GM18505 (cell line): ENCODE data around the gene CLEC10A.
A peak's percentile ranks its signal among the peaks of the same experiment; 100 is the strongest.

Experiments
- ATAC-seq: cut with Tn5 transposase; IDR thresholded peaks from one replicate; pipeline ENCODE4 v1.9.1; 2021; ENCODE audit not compliant: unreplicated experiment
- POLR2A ChIP-seq: IDR thresholded peaks from 4 replicates; pipeline ENCODE4 v1.6.1; 2011; ENCODE audit warnings: borderline replicate concordance; ENCODE audit not compliant: insufficient read depth, insufficient read length; ENCODE audit errors: extremely low read depth

Gene CLEC10A

DNA sequence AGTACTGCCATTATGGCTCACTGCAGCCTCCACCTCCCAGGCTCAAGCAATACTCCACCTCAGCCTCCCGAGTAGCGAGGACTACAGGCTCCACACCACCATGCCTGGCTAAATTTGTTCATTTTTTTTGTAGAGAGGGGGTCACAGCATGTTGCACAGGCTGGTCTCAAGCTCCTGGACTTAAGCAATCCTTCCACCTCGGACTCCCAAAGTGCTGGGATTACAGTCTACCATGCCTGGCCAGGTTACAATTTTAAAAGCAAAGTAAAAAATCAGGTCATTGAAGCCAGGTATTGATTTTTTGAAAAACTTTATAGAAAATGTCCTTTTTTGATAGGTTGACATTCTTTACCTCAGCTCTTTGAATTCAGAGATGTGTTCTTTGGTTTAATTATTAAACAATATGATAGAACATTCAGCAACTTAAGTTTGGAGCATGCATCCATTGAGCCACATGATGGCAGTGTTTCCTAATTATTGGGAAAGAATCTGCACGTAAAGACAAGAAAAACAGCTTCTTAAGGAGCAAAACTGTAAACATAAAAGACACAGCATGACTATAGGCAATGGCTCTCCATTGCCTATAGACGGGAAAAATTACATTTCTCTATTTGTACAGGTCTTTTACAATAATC is 34.4 kb downstream of the CLEC10A start:
- no peak for TF ChIP-seq POLR2A

DNA sequence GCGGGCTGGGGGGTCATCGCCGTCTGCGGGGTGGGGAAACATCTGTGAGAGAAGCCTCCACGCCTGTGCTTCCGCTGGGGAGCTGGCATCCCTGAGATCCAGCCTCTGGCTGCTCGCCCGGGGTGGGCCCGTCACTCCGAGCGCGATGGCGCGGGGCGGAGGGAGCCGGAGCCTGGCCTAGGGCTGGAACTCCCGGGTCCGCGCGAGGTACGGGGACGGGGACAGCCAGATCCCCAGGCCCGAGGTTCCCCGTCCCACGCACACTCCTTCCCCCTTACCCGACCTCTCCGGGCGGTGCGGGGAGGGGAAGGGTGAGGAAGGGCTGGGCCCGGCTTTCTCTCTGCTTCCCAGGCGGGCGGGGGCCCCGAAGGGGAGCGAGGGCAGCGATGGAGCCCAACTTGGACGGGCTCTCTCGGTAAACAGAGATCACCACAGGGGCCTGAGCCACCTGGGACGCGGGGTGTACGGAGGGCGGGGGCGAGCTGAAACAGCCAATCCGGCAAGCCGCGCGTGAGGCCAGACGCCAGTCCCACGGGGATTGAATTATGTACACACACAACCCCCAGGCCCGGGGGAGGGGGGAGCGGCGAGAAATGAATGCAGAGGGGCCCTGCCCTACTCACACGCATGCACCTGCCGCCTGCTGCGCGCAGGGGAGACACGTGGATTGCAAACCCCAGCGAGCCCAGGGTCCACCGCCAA is 36.4 kb downstream of the CLEC10A start, which contains the start of gene SLC16A11:
Gene SLC16A11 (minus strand): TSS at position 596 of the 702 bp plus-strand sequence. CDS start 579 bp downstream, at position 17.
- TF ChIP-seq POLR2A, result no peak
- no peak for ATAC-seq

More for the DNA sequence above, 34.4 kb downstream of the CLEC10A start:
- no peak for ATAC-seq

DNA sequence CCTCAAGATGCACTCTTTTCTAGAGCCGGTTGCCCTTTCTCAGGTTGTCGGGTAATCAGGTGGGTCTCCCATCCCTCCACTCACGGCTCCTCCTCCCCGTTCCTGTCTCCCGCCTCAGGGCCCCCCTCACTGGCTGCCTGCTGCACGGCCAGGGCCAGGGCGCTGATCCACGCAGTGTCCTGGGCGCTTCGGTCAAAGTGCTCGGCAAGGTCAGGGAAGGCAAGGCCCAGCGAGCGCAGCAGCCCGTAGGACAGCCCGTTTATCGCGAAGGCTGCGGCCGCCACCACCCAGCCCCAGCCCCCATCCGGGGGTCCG is 36.9 kb downstream of the CLEC10A start:
- no peak for TF ChIP-seq POLR2A
- no peak for ATAC-seq

DNA sequence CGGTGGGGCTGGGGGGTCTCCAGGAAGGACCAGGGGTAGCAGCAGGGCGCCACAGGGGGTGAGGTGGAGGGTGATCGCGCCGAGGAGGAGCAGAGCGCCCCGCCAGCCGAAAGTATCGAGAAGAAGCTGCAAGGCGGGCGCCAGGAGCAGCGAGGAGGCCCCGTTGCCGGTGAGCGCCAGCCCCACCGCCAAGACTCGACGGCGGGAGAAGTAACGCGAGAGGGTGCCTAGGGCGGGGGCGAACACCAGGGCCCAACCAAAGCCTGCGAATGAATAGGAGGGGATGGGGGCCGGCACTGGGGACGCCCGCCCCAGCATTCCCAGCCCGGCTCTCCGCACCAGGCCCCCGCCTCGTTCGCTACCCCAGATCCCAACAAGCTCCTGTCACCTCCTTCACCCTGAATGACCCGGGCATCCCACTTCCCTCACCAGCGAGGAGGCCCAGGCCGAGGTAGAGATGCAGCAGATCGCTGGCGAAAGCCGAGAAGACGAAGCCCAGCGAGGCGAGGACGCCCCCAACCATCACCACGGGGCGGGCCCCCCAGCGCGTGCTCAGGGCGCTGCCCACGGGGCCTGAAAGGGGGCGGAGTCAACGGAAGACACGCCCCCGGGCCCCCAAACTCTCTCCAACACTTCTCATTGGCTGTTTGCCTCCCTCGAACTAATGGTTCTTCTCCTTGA is 37.4 kb downstream of the CLEC10A start:
- no peak for TF ChIP-seq POLR2A
- no peak for ATAC-seq

DNA sequence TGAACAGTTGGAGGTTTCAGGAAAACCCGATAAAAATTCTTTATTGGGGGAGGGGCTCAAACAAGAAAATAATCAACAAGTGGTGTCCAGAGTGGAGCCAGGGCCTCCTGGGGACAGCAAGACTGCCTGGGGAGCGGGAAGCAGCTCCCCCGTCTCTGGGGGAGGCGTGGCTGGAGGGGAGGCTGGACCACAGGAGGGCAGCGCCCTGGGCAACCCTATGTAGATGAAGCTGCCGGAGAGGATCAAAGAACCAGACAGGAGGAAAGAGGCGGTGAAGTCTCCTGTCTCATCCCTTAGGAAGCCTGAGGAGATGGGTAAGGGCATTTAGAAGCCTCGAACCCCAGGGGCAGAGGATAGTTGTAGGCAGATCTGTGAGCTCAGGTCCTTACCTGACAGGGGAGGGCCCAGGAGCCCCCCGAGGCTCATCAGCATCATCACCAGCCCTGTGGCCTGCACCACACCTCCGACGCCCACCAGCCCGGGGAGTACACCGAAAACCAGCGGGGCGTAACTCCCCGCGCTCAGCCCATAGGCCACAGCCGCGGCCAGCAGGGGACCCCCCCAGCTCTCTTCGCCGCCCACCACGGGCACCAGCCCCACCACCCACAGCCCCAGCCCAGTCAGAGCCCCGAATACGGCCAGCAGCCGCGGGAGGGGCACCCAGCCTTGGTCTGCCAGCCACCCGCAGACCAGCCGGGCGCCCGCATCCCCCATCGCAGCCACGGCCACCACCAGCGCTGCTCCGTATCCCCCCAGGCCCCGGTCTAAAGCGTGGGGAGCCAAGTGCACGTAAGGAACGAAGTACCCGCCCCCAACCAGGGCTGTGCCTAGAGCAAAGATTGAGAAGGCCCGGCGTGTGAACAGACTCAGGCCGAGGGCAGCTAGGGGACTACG is 38.2 kb downstream of the CLEC10A start:
- no peak for TF ChIP-seq POLR2A
- no peak for ATAC-seq

DNA sequence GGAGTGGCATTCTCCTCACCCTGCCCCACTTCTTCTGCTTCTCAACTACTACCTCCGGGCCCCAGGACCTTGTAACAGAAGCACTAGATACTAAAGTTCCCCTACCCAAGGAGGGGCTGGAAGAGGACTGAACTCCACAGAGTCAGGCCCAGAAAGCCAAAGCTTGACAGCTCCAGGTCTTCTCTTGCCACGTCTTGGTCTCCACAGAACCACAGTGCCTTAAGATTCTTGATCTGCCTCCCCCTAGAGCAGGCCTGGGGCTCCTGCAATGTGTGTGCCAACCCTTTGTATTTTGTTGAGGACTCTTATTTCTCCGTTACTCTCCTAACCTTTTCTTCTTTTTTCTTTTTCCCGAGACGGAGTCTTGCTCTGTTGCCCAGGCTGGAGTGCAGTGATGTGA is 40.2 kb downstream of the CLEC10A start:
- no peak for TF ChIP-seq POLR2A

DNA sequence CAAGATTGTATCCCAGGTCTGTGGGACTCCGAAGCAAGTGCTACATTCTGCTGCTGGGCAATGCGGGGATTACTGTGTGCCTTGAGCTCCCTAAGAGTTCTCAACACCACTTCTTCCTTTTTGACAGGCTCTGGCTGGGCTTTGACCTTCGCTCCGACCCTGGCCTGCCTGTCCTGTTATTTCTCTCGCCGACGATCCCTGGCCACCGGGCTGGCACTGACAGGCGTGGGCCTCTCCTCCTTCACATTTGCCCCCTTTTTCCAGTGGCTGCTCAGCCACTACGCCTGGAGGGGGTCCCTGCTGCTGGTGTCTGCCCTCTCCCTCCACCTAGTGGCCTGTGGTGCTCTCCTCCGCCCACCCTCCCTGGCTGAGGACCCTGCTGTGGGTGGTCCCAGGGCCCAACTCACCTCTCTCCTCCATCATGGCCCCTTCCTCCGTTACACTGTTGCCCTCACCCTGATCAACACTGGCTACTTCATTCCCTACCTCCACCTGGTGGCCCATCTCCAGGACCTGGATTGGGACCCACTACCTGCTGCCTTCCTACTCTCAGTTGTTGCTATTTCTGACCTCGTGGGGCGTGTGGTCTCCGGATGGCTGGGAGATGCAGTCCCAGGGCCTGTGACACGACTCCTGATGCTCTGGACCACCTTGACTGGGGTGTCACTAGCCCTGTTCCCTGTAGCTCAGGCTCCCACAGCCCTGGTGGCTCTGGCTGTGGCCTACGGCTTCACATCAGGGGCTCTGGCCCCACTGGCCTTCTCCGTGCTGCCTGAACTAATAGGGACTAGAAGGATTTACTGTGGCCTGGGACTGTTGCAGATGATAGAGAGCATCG is 41.8 kb downstream of the CLEC10A start:
- no peak for ATAC-seq
- TF ChIP-seq POLR2A, result no peak

More for the DNA sequence above, 40.2 kb downstream of the CLEC10A start:
- ATAC-seq, result no peak

DNA sequence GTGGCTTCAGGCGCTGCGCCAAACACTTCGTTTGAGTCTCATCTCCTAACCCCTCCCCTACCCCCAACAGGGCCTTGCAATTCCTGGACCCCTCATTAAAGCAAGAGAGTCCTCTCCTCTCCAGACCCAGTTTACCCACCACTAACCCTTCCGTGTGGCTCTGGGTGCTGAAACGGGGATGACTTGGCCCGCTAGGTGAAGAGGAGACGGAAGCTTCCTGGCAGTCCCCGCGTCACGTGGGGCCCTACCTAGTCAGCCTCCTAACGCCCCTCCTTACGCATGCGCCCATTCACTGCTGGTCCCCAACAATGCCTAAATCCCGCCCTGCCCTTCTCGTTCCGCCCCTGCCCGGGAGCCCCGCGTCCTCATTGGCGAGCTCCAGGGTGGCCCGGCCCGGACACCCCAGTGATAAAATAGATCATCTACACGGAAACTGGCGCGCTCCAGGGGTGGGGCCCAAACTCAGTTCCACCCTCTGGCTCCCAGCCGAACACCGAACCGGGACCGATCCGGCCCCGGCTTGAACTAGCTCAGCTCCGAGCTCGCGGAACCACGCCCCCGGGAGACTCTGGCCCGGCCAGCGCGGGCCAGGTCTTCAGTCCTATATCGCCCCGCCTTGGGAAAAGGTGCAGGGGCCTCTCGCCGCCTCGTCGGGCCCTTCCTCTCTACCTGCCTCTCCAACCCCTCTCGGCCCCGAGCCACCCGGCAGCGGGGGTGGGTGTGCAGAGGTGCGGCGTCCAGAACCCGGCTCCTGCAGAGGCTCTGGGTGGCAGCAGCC is 44.3 kb downstream of the CLEC10A start, which contains the start of gene SLC16A13:
Gene SLC16A13 (plus strand): TSS at position 425 of the 778 bp plus-strand sequence. CDS start 368 bp downstream, outside the sequence.
- peak; percentile 88 for ATAC-seq
- TF ChIP-seq POLR2A, result peak; percentile 98

DNA sequence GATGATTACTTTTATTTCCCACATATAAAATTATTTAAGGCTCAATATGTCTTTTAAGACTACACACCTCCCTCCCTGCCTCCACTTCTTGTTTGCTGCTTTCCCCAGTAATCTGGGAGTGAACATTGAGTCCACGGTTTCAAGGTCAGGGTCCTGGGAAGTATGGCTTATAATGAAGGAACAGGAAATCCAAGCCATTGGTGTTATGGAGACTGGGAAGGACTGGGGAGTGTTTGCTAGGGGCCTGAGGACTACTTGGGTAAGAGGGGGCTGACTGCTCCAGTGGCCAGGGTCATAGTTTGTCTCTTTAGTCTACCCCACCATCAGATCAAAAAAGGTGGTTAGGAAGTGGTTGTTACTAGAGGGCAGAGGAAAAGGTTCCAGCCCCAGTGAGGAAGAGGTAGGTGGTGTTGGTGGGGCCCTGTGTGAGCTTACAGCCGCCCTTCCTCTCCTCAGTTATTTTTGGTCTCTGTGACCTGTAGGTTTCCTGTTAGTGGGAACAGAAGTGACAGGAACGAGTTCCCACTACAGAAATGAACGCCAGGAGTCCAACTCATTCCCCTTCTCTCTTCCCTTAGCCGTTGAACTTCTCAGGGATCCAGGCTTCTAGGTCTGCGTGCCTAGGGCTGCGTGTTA is 45.0 kb downstream of the CLEC10A start:
- peak; percentile 4 for ATAC-seq
- no peak for TF ChIP-seq POLR2A

DNA sequence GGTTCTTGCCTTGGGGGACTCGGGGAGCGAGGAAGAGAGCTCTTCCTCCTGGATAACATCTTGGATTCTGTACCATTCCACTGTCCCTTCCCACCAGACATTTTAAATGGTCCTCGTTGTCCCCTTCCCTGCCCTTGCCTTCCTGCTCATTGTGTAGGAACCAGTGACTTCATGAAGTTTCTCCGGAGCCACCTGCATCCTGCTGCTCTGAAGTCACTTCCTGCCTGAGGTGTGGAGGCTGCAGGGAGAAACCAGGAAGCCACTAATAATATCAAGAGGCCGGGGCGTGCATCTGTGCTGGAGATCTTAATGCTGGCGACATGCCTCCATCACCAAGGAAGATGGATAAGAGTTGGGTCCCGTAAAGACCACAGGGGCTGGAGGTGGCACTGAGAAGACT is 50.4 kb downstream of the CLEC10A start:
- no peak for ATAC-seq
- TF ChIP-seq POLR2A, result no peak

DNA sequence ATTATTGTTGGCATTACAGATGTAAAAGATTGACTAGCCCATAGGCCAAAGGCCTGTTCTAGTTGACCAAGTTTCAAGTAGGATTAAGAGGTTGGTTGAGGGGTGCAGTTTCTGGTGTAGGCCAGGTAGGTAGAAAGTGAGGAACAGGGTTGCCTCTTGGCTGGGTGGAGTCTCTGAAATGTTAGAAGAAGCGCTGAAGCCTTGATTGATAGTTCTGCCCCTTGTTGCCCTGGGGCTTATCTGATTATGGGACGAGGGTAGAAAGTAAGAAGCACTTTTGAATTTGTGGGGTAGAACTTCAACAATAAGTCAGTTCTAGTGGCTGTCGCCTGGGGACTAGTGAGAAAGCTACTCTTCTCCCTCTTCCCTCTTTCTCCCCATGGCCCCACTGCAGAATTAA is 51.0 kb downstream of the CLEC10A start:
- no peak for ATAC-seq
- TF ChIP-seq POLR2A, result no peak
